Caco-2 (cell line): ENCODE results near the gene CNIH3. TPM values are rescaled to one million over a fixed set of nuclear protein-coding genes. Genes with fewer than 3 reads are reported as not detected.
A peak's percentile ranks its signal among the peaks of the same experiment; 100 is the strongest.

Experiments used
- BruUV-seq: library from RNA; stranded (reverse); fragments of 400-500 nt; replicated peaks from 2 replicates; lab custom pipeline; 2021; lab: Mats Ljungman, UMichigan
- CTCF ChIA-PET: fragments of 300-600 bp; sonication (Branson Sonifier 250); formaldehyde crosslinking; loops from one replicate; lab custom pipeline; 2022; ENCODE audit warnings: antibody characterized with exemption; lab: Charles Lee
- POLR2A ChIA-PET: fragments of 300-600 bp; sonication (Branson Sonifier 250); formaldehyde crosslinking; loops from one replicate; lab custom pipeline; 2022; ENCODE audit warnings: antibody characterized with exemption; lab: Charles Lee
- DNase-seq, 2 experiments: peaks; one replicate each; pipeline versions ENCODE4 v3.0.0 to v3.0.0-alpha.2; 2020 to 2022
- H3K27me3 ChIP-seq: replicated peaks from 2 replicates; pipeline ENCODE4 v1.6.0; 2011; ENCODE audit warnings: low read length; ENCODE audit not compliant: control insufficient read depth, insufficient read depth
- H3K36me3 ChIP-seq: 2 replicates; pipeline ENCODE4 v1.5.1; 2011; ENCODE audit warnings: low read length; ENCODE audit not compliant: control insufficient read depth, insufficient read depth
- H3K4me1 ChIP-seq: fragments of 250-450 bp; sonication (Bioruptor Pico); 2 replicates; pipeline ENCODE4 v1.5.1; 2020; ENCODE audit warnings: mild to moderate bottlenecking
- H3K4me3 ChIP-seq: 2 replicates; pipeline ENCODE4 v1.5.1; 2011; ENCODE audit warnings: low read depth, mild to moderate bottlenecking, control low read depth, low read length
- H3K9me3 ChIP-seq: fragments of 250-450 bp; sonication (Bioruptor Pico); 2 replicates; pipeline ENCODE4 v1.5.1; 2020; ENCODE audit warnings: mild to moderate bottlenecking, moderate library complexity
- H3K27ac Mint-ChIP-seq: one replicate; pipeline ENCODE4 v1.8.0; 2022; ENCODE audit warnings: mixed read lengths; ENCODE audit not compliant: unreplicated experiment
- H3K27me3 Mint-ChIP-seq: one replicate; pipeline ENCODE4 v1.8.0; 2022; ENCODE audit warnings: mixed read lengths; ENCODE audit not compliant: insufficient read depth, unreplicated experiment
- H3K36me3 Mint-ChIP-seq: one replicate; pipeline ENCODE4 v1.8.0; 2022; ENCODE audit warnings: mild to moderate bottlenecking, mixed read lengths; ENCODE audit not compliant: insufficient read depth, unreplicated experiment
- H3K4me1 Mint-ChIP-seq: one replicate; pipeline ENCODE4 v1.8.0; 2022; ENCODE audit warnings: low read depth, mixed read lengths; ENCODE audit not compliant: unreplicated experiment
- H3K4me3 Mint-ChIP-seq: one replicate; pipeline ENCODE4 v1.8.0; 2022; ENCODE audit warnings: mild to moderate bottlenecking, moderate library complexity, mixed read lengths; ENCODE audit not compliant: unreplicated experiment
- H3K9me3 Mint-ChIP-seq: one replicate; pipeline ENCODE4 v1.8.0; 2022; ENCODE audit warnings: mixed read lengths; ENCODE audit not compliant: unreplicated experiment
- intact Hi-C: fragments of 100-400 bp; cut with micrococcal nuclease; formaldehyde crosslinking; loops from one replicate; pipeline ENCODE4 v1.10.0; 2022; ENCODE audit not compliant: unreplicated experiment
- total RNA-seq: library from RNA; stranded (reverse); gene quantifications from 2 replicates; pipeline ENCODE4 v1.2.3, GENCODE V29; 2022
- TF ChIP-seq, protein P1 (sequence below), 2 experiments: fragments of 200-600 bp in 1 of 2; IDR thresholded peaks; 1 replicate in 1 of 2; 2 replicates in 1 of 2; pipeline versions ENCODE4 v1.5.1 to v1.8.0; 2011 to 2022; ENCODE audit warnings: antibody characterized with exemption in 1 of 2, control low read depth in 1 of 2, inconsistent platforms in 1 of 2, low read depth in 1 of 2, low read length in 1 of 2, mild to moderate bottlenecking in 1 of 2, moderate library complexity in 1 of 2; ENCODE audit not compliant: insufficient read depth in 1 of 2, severe bottlenecking in 1 of 2, unreplicated experiment in 1 of 2

CNIH3 gene
- total RNA-seq, 1 experiment from 2014 or later = 2.2 TPM

DNA sequence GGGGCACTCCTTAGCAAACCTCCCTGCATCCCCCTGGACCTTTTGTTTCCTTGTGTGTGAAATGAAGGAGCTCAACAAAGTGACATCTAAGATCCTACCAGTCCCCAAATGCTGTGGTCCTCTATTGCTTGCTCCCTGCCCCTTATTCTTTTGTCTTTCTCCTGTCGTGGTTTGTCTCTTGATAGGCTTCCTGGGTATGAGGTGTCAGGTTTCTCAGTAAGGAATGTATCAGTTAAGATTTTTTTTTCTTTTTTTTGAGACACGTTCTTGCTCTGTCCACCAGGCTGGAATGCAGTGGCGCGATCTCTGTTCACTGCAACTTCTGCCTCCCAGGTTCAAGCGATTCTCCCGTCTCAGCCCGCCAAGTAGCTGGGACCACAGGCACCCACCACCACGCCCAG lies 16.8 kb downstream of the CNIH3 start:
- no TSS peak for BruUV-seq
- Mint-ChIP-seq H3K36me3 (no peaks in the 10 kb centered on the region), H3K9me3 (no peaks in the 10 kb centered on the region), H3K4me1 (peaks cover 7% of the 10 kb centered on the region), H3K27me3 (no peaks in the 10 kb centered on the region), H3K27ac (peak overlapping the region; percentile 75), H3K4me3 (peak overlapping the region; percentile 19)
- TF ChIP-seq, protein P1, sequence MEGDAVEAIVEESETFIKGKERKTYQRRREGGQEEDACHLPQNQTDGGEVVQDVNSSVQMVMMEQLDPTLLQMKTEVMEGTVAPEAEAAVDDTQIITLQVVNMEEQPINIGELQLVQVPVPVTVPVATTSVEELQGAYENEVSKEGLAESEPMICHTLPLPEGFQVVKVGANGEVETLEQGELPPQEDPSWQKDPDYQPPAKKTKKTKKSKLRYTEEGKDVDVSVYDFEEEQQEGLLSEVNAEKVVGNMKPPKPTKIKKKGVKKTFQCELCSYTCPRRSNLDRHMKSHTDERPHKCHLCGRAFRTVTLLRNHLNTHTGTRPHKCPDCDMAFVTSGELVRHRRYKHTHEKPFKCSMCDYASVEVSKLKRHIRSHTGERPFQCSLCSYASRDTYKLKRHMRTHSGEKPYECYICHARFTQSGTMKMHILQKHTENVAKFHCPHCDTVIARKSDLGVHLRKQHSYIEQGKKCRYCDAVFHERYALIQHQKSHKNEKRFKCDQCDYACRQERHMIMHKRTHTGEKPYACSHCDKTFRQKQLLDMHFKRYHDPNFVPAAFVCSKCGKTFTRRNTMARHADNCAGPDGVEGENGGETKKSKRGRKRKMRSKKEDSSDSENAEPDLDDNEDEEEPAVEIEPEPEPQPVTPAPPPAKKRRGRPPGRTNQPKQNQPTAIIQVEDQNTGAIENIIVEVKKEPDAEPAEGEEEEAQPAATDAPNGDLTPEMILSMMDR (IDR thresholded peaks at IDR 0.05; ENCODE audit: insufficient read depth in 1 of 2, low read depth in 1 of 2, low read length in 1 of 2, severe bottlenecking in 1 of 2, unreplicated experiment in 1 of 2) = no peak
- ChIA-PET POLR2A (no interaction called here), CTCF (no interaction called here)
- Histone ChIP-seq H3K4me1 (no peaks in the 10 kb centered on the region), H3K9me3 (no peaks in the 10 kb centered on the region), H3K4me3 (no peak overlapping the region), H3K27me3 (no peaks in the 10 kb centered on the region), H3K36me3 (no peaks in the 10 kb centered on the region)
- intact Hi-C loops = no loop called here
- peak in 1 of 2 experiments; percentile 8 for DNase-seq

DNA sequence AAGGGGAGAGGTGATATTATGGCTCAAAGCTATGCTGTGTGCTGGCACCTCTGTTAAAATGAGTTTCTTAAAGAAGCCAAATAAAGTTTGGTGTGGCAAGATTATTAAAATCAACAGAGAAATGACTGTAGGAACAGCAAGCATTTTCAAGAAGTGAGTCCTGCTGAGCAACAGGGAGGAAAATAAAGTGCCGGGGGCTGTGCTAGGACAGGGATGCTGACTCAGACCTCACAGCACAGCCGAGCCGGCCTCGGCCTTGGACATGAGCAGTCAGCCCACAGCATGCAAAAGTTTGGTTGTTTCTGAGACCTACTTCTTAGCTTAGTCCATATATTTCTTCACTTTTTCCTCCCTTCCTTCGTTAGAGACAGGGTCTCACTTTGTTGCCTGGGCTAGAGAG lies 19.2 kb downstream of the CNIH3 start:
- ChIA-PET POLR2A (no interaction called here), CTCF (no interaction called here)
- no peaks in the 10 kb centered on the region for H3K36me3 ChIP-seq
- Mint-ChIP-seq H3K4me3 (no peak overlapping the region), H3K27ac (no peak overlapping the region), H3K27me3 (no peaks in the 10 kb centered on the region), H3K36me3 (no peaks in the 10 kb centered on the region), H3K4me1 (peaks cover 14% of the 10 kb centered on the region), H3K9me3 (no peaks in the 10 kb centered on the region)
- peaks cover 11% of the 10 kb centered on the region for H3K4me1 ChIP-seq
- BruUV-seq = no TSS peak
- H3K4me3 ChIP-seq = no peak overlapping the region
- no peaks in the 10 kb centered on the region for H3K9me3 ChIP-seq
- H3K27me3 ChIP-seq = no peaks in the 10 kb centered on the region
- TF ChIP-seq, protein P1 (IDR thresholded peaks at IDR 0.05; ENCODE audit: insufficient read depth in 1 of 2, low read depth in 1 of 2, low read length in 1 of 2, severe bottlenecking in 1 of 2, unreplicated experiment in 1 of 2) = no peak
- DNase-seq = no peak
- intact Hi-C loops = no loop called here

DNA sequence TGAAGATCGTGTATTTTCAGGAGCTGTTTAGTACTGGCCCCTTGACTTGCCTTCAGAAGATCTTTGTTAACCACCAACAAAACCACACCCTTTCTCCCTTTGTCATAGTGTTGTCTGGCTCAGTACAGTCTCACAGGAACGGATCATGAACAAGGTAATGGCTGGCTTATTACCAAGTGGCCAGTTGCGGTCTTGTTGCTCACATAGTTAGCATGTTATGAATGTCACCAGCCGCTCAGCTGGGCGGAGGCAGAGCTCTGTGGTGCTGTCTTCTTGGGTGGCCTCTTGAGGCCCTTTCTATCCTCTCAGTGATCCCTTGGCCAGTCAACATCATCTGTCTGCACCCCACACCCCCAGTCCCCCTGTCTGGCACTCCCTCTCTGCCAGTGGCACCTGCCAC lies 21.4 kb downstream of the CNIH3 start:
- POLR2A ChIA-PET = no interaction called here
- no peak for DNase-seq
- TF ChIP-seq, protein P1 (IDR thresholded peaks at IDR 0.05; ENCODE audit: insufficient read depth in 1 of 2, low read depth in 1 of 2, low read length in 1 of 2, severe bottlenecking in 1 of 2, unreplicated experiment in 1 of 2) = no peak
- Mint-ChIP-seq H3K27ac (no peak overlapping the region), H3K9me3 (no peaks in the 10 kb centered on the region), H3K36me3 (no peaks in the 10 kb centered on the region), H3K4me1 (peaks cover 14% of the 10 kb centered on the region), H3K4me3 (no peak overlapping the region), H3K27me3 (no peaks in the 10 kb centered on the region)
- H3K36me3 ChIP-seq = no peaks in the 10 kb centered on the region
- BruUV-seq = no TSS peak
- CTCF ChIA-PET = no interaction called here
- intact Hi-C loops = no loop called here
- no peak overlapping the region for H3K4me3 ChIP-seq
- peaks cover 11% of the 10 kb centered on the region for H3K4me1 ChIP-seq
- H3K9me3 ChIP-seq = no peaks in the 10 kb centered on the region
- no peaks in the 10 kb centered on the region for H3K27me3 ChIP-seq
